Measurements from ENCODE around the gene RFPL2.

RFPL2 gene

DNA sequence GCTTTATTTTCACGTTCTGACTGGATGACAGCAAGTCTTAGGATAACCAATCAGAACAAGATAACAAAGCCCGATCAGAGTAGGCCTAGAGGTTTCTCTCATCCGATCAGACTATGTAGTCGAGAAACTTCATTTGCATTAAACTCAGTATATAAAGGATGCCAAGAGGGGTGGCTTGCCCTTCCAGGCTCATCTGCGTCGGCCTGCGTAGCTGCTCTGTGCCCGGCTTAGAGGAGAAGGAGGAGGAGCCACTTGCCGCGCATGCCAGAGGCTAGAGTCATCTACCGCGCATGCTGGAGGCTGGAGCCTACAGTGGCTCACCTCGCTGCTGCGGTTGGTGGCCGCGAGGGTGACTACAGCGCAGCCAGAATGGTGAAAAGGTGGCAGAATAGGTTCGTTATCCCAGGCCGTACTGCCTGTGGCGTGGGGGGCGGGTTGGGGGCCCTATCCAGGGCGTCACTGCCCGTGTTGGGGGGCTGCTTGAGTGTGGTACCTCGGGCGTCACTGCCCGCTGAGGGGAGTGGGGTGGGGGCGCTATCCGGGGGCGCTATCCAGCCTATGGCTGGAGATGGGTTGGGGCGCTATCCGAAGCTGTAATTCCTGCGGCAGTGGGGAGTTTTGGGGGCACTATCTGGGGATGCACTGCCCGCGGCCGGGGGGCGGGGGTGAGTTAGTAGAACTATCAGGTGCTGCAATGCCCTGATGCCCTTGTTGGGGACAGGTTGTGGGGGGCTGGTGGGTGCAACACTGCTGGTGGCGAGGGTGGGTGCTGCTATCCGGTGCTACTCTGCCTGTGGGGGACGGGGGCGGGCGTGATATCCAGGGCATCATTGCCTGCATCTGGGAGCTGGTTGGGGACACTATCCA, at the start of gene RFPL2:
Gene RFPL2, minus strand, starts transcription at position 218 of the 867 bp plus-strand sequence. CDS start 2,622 bp downstream, outside the sequence.
- DNase-seq (ENCODE audit: low read depth): no peak

DNA sequence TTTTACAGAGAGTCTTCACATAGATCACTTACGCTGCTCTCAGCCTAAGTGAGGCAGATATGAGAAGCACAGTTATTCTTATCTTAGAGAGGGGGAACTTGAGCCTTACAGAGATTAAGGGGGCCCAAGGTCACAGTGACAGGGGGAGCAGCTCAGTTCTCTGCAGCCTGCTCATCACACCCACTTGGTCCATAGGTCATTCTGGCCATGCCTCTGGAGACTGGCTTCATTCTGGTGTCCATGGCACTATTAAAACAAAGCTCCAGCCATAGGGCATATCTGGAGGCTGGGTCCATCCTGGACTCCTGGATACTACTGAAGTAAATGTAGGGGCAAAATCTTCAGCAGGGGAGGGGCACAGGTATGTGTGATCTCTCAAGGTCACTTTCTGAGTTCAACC, 44.4 kb upstream of the RFPL2 start:
- no peak for DNase-seq (ENCODE audit: low read depth)

DNA sequence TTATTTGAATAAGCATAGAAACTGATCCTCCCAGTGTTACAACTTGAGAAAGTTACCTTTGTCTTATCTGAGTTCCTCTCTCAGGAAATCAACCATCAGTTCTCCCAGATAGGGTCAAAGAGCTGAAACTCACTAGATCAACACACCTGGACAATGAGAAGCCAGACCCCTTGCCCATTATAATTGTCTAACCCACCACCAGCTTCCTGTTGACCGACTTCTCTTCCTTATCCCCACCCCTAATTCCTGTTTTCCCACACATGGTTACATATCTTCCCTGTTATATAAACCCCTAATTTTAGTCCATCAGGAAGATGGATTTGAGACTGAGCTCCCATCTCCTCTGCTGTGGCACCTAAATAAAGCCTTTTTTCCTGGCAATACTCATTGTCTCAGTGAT, 43.4 kb upstream of the RFPL2 start:
- DNase-seq (ENCODE audit: low read depth): no peak

DNA sequence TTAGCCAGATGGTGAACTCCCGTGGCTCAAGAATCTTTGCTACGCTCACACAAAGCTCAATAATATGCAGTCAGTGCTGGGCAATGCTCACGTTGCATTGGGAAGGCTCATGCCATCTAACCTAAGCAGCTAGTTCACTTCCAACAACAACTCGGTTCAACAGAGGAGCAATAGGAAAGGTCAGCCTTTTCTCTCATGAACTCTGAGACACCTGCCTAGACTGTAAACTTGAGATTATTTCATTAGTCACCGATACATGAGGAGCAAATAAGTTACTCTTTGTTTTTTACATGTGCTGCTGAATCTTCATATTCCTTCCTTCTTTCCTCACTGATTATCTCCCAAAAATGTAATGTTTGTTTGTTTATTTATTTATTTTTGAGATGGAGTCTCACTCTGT, 41.3 kb upstream of the RFPL2 start:
- DNase-seq (ENCODE audit: low read depth): no peak

DNA sequence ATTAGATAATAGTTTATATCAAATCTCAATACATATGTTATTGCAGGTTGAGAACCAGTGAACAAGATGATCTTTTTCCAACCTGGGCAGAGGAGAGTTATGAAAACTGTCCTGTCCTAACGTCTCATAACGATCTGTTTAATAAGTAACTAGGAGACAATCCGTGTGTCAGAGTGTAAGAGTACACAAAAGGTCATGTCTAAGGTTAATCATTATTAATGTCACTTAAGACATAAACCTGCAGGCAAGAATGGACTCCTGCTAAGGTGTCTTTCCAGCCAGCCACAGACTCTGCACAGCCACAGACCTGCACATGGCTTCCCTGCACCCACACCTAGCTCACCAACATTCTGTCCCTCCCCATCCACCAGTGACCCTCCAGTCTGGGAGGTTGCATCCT, 40.2 kb upstream of the RFPL2 start:
- no peak for DNase-seq (ENCODE audit: low read depth)

DNA sequence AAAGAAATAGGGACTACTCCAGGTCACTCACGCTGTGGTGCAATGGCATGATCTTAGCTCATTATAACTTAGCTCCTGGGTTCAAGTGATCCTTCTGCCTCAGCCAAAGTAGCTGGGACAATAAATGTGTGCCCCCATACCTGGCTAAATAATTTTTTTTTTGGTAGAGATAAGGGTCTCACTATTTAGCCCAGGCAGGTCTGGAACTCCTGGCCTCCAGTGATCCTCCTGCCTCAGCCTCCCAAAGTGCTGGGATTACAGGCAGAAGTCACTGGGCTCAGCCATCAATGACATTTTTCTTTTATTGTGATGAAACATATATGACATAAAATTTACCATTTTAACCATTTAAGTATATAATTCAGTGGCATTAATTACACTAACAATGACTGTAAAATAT, 39.7 kb upstream of the RFPL2 start:
- DNase-seq (ENCODE audit: low read depth): no peak

DNA sequence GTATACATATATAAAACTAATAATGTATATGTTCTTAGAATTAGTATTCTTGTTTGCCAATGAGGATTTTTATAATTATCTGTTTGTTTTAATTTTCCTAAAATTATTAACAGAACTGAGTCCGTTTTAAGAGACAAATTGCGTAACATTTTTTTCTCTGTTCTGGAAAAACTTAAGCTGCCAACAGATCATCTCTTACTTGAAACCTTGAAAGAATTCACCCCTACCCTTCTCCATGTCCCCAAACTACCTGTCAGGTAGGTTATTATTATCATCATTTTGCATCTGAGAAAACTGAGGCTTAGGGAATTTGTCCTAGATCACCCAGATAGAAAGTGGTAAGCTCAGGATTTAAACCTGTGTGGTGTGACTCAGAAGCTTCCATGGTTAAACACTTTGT, 35.6 kb upstream of the RFPL2 start:
- DNase-seq (ENCODE audit: low read depth): no peak

DNA sequence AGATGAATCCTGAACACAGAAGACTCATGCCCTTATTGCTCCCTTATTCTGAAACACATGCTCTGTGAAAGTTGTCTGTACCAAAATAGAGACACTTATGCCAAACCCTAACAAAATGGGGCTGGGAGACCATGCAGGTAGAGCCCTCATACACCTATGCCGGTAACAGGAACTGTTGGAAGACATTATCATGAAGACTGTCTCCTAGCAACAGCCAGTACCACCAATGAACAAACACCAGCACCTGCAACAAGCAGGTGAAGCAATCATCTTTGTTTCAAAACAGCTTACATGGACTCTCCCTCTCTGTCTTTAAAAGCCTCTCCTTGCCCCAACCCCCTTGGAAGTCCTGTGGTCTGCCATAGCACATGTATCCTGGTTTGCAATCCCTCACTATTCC, 33.0 kb upstream of the RFPL2 start:
- no peak for DNase-seq (ENCODE audit: low read depth)

DNA sequence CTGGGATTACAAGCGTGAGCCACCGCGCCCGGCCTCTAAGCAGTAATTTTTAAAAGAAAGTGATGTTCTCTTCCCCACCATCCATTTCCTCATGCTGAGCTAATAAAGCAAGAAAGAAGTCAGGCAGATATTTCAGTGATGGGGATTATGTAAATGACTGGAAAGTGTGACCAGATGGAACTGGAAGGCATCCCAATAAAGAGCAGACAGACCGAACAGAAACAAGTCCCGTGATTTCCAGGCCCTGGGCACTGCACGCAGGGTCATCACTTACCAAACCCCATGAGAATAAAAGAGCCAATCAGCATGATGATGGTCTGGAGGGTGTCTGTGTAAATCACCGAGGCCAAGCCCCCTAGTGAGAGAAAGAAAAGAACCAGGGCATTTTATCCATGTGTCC, 32.1 kb upstream of the RFPL2 start:
- no peak for DNase-seq (ENCODE audit: low read depth)

DNA sequence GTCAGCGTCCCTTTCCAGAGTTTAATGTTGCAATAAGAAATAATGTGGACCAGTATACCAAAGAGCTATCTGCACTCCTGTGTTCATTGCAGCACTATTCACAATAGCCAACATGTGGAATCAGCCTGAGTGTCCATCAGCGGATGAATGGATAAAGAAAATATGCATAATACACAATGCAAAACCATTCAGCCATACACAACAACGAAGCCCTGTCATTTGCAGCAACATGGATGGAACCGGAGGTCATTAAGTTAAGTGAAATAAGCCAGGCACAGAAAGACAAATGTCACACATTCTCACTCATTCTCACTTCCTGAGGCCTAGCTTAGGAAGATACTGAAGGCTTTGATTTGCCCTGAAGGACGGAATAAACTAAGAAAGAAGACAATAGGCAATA, 28.2 kb upstream of the RFPL2 start:
- DNase-seq (ENCODE audit: low read depth): no peak

DNA sequence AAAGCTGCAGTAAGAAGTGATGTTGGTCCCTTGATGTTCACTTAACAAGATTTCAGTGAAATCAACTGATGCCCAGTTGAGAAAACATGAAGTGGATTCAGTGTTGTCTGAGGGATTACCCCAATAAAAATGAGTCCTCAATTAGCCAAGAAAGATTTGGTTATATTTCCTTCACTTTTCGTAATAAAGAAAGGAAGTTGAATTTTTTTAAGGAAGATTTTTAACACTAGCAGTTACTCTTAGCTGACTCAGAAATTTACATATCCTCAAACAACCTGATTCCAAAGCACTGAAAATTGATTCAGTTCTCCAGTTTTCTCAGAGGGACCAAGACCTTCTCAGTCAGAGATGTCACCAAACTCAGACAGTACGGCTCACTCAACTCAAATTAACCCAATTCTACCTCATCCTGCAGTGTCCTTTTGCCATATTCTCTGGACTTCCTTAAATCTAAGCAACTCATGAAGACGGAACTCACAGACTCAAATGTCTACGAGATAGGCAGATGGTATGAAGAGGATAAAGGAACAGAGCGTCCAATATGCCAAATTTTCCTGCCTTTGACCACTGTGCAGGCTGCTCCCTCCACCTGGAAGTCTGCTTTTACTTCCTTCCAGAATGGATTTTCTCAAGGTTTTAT, 27.4 kb upstream of the RFPL2 start:
- DNase-seq (ENCODE audit: low read depth): no peak

DNA sequence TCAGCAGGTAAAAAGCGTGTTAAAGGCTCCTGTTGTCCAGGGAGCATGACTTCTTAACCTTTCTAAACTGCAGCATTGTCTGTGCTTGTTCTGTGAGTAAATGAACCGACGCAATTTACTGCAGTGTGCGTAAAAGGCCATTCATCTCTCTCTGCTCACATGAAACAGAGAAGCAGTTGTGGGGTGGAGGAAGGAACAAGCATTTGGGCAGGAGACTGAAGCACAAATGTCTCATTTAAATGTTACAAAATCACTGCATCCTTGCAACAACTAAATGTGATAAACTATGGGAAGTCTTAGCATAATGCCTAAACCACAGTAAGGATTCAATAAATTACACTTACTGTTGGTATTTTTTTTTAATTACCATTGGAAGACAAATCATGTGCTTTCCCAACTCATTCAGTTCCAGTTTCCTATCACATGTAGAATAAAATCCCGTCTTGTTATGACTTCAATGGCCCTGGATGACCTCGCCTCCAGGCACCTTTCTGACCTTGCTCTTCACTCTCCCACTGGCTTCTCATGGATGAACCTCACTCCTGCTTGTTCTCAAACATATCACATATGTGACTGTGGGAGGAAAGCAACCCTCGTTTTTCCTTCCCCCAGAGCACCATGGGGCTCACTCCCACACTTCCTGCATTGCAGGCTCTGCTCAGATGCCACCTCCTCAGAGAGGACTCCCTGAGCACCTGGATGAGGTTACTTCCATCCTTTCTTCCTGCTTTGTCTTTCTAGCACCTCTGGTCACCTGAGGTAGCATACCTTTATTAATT, 21.6 kb upstream of the RFPL2 start:
- DNase-seq (ENCODE audit: low read depth): no peak

DNA sequence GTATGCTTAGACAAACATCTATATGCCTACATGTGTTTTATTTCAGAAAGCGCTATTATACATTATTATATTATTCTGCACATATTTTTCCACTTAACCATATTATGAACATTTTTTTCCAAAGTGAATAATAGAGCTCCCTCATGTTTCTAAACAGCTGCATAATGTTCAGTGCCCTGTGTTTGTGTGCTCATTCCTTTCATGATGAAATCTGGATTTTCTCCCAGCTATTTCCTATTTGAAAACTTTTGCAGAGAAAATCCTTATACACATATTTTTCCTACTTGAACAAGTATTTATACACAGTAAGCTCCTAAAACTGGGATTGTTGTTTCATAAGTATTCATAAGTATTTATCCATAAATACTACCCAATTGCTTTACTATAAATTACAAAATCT, 18.1 kb upstream of the RFPL2 start:
- no peak for DNase-seq (ENCODE audit: low read depth)

DNA sequence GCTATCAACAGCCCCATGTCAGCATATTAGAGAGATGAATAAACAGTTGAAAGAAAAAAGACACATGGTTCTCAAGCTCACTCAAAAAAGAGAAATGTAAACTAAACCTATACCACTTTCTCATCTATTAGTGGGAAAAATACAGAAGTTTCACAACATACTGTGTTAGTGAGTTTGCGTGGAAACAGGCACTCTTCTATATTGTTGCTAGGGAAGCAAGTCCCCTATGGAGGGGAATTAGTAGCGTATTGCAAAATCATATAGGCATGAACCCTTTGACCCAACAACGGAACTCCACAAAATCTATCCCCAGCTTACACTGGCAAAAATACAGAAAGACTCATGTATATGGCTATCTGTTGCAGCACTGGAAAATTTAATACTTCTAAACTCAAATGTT, 14.2 kb upstream of the RFPL2 start:
- DNase-seq (ENCODE audit: low read depth): no peak

DNA sequence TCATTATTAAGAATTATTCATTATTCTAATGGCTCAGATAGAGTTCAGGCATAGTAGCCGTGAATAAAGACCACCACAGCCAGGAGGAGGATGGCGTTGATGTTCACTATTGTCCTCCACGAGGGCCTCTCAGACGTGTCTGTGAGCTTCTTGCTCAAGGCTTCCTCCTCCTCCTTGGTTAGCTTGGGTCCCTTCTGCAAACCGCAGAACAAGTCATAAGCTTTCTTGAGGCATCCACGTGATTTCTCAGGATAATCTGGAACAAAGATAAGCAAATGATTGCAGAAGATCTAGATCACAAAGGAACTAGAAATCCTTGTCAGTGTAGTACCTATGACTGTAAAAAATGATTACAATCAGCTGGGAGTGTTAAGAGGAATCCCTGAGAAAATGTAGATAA, 13.6 kb upstream of the RFPL2 start:
- DNase-seq (ENCODE audit: low read depth): no peak

DNA sequence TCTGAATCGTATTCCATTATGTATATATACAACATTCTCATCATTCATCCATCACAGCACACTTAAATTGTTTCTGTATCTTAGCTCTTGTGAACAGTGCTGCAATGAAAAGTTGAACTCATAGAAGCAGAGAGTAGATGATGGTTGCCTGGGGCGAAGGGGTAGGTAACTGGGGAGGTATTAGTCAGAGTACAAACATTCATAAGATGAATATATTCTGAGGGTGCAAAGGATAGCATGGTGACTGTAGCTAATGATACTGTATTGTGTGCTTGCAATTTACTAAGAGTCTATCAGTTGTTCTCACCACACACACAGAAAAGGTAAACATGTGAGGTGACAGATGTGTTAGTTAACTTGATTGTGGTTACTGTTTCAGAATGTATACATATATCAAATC, 12.6 kb upstream of the RFPL2 start:
- no peak for DNase-seq (ENCODE audit: low read depth)

DNA sequence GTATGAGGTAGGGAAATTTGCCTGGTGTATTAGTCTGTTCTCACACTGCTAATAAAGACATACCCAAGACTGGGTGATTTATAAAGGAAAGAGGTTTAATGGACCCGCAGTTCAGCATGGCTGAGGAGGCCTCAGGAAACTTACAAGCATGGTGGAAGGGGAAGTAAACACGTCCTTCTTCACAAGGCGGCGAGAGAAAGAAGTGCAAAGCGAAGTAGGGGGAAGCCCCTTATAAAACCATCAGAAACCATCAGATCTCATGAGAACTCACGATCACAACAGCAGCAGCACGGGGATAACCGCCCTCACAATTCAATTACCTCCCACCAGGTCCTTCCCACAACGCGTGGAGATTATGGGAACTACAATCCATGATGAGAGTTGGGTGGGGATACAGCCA, 12.0 kb upstream of the RFPL2 start:
- no peak for DNase-seq (ENCODE audit: low read depth)

DNA sequence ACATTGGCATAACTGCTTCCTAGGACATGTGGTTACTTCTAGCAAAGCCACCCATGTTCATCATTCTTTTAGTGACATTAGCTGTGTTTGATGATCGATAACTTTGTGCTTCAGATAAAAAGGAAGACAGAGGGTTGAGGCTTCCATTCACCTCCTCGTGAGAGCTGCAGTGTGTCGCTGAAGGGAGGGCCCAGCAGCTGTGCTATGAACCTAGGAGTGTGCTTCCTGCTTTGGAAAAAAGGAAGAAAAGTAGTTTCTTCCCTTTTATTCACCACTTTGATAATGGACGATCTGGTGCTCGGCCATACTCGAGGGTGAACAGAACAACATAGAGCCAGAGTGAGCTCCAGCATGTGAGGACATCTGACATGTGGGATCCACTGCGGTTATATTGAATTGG, 6.1 kb upstream of the RFPL2 start:
- no peak for DNase-seq (ENCODE audit: low read depth)

DNA sequence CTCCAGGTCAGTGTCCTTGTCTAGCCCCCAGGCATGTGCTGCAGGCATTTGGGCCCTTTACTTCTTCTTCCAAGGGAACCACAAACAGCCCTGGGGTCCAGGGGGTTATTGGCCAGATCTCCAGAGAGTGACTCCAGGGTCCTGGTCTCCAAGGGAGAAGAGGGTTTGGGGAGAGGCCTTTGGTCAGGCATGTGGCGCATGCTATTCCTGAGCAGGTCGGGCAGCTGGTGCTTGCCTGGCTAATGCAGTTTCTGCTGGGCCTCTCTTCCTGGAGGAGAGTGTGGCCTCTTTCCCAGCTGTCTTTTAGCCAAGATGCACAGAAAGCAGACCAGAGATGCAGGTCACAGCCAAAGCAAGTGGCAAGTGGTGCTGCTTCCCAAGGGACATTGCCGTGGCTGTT, 3.8 kb upstream of the RFPL2 start:
- DNase-seq (ENCODE audit: low read depth): no peak

DNA sequence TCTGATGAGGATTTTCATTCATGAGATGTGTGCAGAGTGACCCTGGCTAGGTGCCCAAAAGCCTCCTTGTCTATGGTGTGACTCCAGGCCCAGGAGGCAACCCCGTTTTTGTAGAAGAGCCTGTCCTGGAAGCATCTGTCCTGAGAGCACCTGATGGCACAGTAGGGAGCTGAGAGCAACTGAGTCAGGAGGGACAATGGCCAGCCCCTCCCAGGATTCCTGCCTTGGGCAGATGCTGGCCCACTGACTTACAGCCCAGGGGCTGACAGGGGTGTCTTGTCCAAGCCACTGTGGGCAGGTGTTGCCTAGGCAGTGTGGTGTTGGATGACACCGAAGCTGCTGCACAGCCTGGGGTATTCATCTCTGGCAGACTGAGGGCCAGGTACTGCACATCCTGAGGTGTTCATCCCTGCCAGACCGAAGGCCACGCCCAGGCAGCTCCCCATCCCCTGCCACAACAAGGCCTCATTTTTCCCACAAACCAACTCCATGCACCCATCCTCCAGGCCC, 3.2 kb upstream of the RFPL2 start:
- DNase-seq (ENCODE audit: low read depth): no peak

DNA sequence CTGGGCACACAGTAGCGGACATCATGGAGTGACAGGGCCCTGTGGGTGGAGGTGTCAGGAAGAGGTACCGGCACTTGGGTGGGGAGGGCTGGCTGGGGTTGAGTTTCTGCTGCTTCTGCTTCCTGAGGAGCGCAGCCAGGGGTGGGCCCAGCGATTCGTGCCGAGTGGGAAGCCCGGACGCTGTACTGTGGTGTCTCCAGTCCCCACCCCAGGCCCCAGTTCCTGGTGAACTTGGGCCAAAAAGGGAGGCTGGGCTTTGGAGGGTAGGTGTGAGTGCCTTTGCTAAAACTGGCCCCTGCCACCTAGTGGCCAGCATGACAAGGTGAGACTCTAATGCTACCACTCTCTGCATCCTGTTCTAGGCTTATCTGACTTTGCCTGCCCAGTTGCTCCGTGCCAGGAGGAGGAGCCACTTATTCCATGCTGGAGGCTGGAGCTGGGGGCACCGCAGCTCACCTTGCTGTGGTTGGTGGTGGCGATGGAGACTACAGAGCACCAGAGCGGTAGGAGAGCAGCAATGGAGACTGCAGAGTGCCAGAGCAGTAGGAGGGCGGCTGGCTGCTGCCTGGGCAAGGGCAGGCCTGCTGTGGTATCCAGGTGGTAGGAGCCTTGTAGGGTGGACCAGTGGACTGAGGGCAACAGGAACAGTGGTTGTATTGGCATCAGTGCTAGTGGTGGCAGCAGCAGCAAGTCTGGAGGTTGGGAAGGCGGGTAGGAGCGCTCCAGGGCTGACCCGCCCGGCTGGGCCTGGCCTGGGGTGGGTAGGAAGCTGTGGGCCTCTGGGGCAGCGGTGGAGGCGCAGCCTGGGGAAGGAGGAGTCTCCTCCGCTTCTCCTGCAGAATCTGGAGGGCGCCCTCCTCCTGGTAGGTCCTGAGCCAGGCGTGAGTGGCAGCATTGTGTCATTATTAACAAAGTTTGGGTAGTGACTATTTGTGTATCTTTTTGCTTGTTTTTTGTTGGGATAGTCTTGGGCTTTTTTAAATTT, 2.2 kb upstream of the RFPL2 start:
- no peak for DNase-seq (ENCODE audit: low read depth)
